Activated CD4-positive, alpha-beta T cell treated with anti-CD3 and anti-CD28 coated beads, Interleukin-2, amount 10 ng/mL, durations not matched to agents 7 days and 5 days (primary cell): ENCODE measurements around the gene SPACA5B. TPM values are rescaled to one million over a fixed set of nuclear protein-coding genes. Genes with fewer than 3 reads are reported as not detected.
"Not testable (repeated sequence)": the region's sequence is repeated elsewhere in the genome, so short reads cannot be mapped to it uniquely, and the experiment has no call there.

Source experiments
- CTCF ChIA-PET: fragments of 350-600 bp; sonication (Branson Sonifier 250); formaldehyde crosslinking; loops from one replicate; lab custom pipeline; 2021; ENCODE audit warnings: antibody characterized with exemption; lab: Charles Lee
- POLR2A ChIA-PET: fragments of 350-600 bp; sonication (Branson Sonifier 250); formaldehyde crosslinking; loops from one replicate; lab custom pipeline; 2021; ENCODE audit warnings: antibody characterized with exemption; lab: Charles Lee
- DNase-seq: peaks from one replicate; pipeline ENCODE4 v3.0.0-alpha.2; 2020
- H3K27ac Mint-ChIP-seq: one replicate; pipeline ENCODE4 v1.8.0; 2021; ENCODE audit warnings: mild to moderate bottlenecking, moderate library complexity, mixed read lengths
- H3K27me3 Mint-ChIP-seq: one replicate; pipeline ENCODE4 v1.8.0; 2021; ENCODE audit warnings: mixed read lengths
- H3K36me3 Mint-ChIP-seq: one replicate; pipeline ENCODE4 v1.8.0; 2021; ENCODE audit warnings: low read depth, mixed read lengths
- H3K4me1 Mint-ChIP-seq: one replicate; pipeline ENCODE4 v1.8.0; 2021; ENCODE audit warnings: mixed read lengths
- H3K4me3 Mint-ChIP-seq: one replicate; pipeline ENCODE4 v1.8.0; 2021; ENCODE audit warnings: mild to moderate bottlenecking, moderate library complexity, mixed read lengths
- H3K9me3 Mint-ChIP-seq: one replicate; pipeline ENCODE4 v1.8.0; 2021; ENCODE audit warnings: mixed read lengths
- total RNA-seq, 2 experiments: library from RNA; stranded (reverse); gene quantifications; one replicate each; pipeline ENCODE4 v1.2.3, GENCODE V29; 2021

SPACA5B gene
- not detected for total RNA-seq

- H3K27ac Mint-ChIP-seq, H3K4me1 Mint-ChIP-seq, DNase-seq, CTCF ChIA-PET, H3K27me3 Mint-ChIP-seq, POLR2A ChIA-PET, H3K36me3 Mint-ChIP-seq, H3K4me3 Mint-ChIP-seq, H3K9me3 Mint-ChIP-seq: not testable (repeated sequence)
These were observed at the start of gene SPACA5B for GRCh38 chrX:48130326-48130725. Gene SPACA5B, plus strand, starts transcription at chrX:48130626. Its CDS starts 62 bp downstream, at chrX:48130688.

- H3K4me3 Mint-ChIP-seq: no peak overlapping the region
- H3K9me3 Mint-ChIP-seq: no peaks in the 10 kb centered on the region
- POLR2A ChIA-PET: no interaction called here
- H3K36me3 Mint-ChIP-seq: no peaks in the 10 kb centered on the region
- peak; percentile 51 for DNase-seq
- no peaks in the 10 kb centered on the region for H3K27me3 Mint-ChIP-seq
- H3K4me1 Mint-ChIP-seq: peaks cover 2% of the 10 kb centered on the region
- H3K27ac Mint-ChIP-seq: no peak overlapping the region
- CTCF ChIA-PET: interaction anchor here (0.8 to 2.0 kb wide), 3 partner anchors 12 to 411 kb away, joined by 3 to 5 read pairs (median 4); no protein-coding TSS in a partner anchor
These were observed 47.2 kb upstream of the SPACA5B start for GRCh38 chrX:48083212-48083611.

DNA sequence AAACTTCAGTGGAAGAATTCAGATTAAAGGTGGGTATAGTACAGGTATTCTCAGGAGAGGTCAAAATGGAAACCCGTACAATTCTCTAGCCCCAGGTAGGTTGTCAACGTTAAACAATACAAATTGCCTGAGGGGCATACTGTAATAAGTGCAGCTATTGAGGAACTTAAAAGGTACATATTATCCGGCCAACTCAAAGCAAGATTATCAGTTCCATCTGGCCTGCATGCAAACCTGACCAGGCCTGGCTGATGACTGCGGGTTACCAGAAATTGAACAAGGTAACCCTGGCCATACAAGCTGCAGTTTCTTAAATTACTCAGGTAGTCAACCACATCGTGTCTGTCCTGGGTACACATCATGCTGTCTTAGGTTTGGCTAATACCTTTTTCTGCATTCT, 46.7 kb upstream of the SPACA5B start:
- Mint-ChIP-seq H3K4me1 (peaks cover 2% of the 10 kb centered on the region), H3K27ac (no peak overlapping the region), H3K9me3 (no peaks in the 10 kb centered on the region), H3K36me3 (no peaks in the 10 kb centered on the region), H3K27me3 (peaks cover 2% of the 10 kb centered on the region), H3K4me3 (no peak overlapping the region)
- CTCF ChIA-PET: interaction anchor here (0.8 to 2.0 kb wide), 4 partner anchors 10 to 411 kb away, joined by 3 to 5 read pairs (median 4); no protein-coding TSS in a partner anchor
- DNase-seq: no peak
- POLR2A ChIA-PET: no interaction called here

GRCh38 chrX:48086082-48086481, 44.3 kb upstream of the SPACA5B start:
- ChIA-PET CTCF (no interaction called here), POLR2A (no interaction called here)
- no peak for DNase-seq
- no peak overlapping the region for H3K4me3 Mint-ChIP-seq
- H3K9me3 Mint-ChIP-seq: no peaks in the 10 kb centered on the region
- peaks cover 2% of the 10 kb centered on the region for H3K4me1 Mint-ChIP-seq
- H3K36me3 Mint-ChIP-seq: no peaks in the 10 kb centered on the region
- no peak overlapping the region for H3K27ac Mint-ChIP-seq
- peaks cover 2% of the 10 kb centered on the region for H3K27me3 Mint-ChIP-seq

DNA sequence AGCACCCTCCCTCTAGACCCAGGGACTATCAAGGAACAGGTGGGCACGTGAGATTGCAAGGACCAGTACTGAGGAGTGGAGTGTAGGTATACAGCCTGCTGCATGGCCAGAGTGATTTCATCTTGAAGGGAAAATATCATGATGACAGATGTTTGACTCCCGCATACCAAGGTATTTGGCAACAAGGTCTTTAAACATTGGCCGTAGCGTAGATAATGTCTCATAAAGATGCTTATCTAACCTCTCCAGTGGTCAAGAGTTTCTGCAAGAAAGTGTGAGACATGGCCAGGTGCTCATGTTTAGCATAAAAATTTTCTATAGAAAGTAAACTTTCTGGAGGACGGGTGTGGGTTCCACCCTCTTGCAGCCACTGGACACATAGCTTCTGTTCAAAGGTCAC, 40.3 kb upstream of the SPACA5B start:
- H3K9me3 Mint-ChIP-seq: no peaks in the 10 kb centered on the region
- no peaks in the 10 kb centered on the region for H3K36me3 Mint-ChIP-seq
- POLR2A ChIA-PET: no interaction called here
- no peak overlapping the region for H3K4me3 Mint-ChIP-seq
- CTCF ChIA-PET: no interaction called here
- no peaks in the 10 kb centered on the region for H3K4me1 Mint-ChIP-seq
- no peak for DNase-seq
- no peak overlapping the region for H3K27ac Mint-ChIP-seq
- peaks cover 2% of the 10 kb centered on the region for H3K27me3 Mint-ChIP-seq

DNA sequence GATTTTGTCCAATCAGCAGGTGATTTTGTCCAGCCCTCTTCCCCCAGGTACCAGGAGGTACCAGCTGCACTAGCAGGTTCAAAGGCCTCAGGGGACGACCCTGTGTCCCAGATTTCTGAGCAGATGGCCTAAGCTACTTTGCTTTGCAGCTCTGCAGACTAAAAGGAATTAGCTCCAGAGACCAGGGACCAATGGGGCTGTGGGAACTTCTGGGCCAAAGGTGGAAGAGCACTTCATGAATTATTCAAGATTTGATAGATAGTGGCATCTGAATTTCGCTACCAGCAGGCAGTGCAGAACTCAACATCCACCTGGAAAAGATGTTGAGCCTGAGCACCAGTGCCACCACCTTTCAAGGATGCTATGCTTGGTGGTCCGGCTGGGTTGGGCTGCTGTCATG, 37.9 kb upstream of the SPACA5B start:
- H3K4me1 Mint-ChIP-seq, POLR2A ChIA-PET, H3K27ac Mint-ChIP-seq, DNase-seq, H3K27me3 Mint-ChIP-seq, H3K4me3 Mint-ChIP-seq, H3K36me3 Mint-ChIP-seq, H3K9me3 Mint-ChIP-seq, CTCF ChIA-PET: not testable (repeated sequence)

DNA sequence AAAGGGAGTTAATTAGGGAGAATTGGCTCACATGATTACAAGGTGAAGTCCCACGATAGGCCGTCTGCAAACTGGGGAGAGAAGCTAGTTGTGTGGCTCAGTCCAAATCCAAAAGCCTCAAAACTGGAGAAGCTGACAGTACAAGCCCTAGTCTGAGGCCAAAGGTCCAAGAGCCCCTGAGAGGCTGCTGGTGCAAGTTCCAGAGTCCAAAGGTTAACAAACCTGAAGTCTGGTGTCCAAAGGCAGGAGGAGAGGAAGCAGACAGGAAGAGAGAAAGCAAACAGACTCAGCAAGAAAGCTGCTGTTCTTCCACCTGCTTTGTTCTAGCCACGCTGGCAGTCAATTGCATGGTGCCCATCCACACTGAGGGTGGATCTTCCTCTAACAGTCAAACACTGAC, 29.0 kb upstream of the SPACA5B start:
- no peaks in the 10 kb centered on the region for H3K27me3 Mint-ChIP-seq
- ChIA-PET POLR2A (no interaction called here), CTCF (no interaction called here)
- no peak overlapping the region for H3K4me3 Mint-ChIP-seq
- no peaks in the 10 kb centered on the region for H3K36me3 Mint-ChIP-seq
- no peaks in the 10 kb centered on the region for H3K9me3 Mint-ChIP-seq
- no peak for DNase-seq
- H3K4me1 Mint-ChIP-seq: no peaks in the 10 kb centered on the region
- H3K27ac Mint-ChIP-seq: no peak overlapping the region

GRCh38 chrX:48102874-48103374, 27.5 kb upstream of the SPACA5B start:
- Mint-ChIP-seq H3K9me3 (no peaks in the 10 kb centered on the region), H3K4me3 (no peak overlapping the region), H3K27me3 (no peaks in the 10 kb centered on the region), H3K27ac (no peak overlapping the region), H3K4me1 (no peaks in the 10 kb centered on the region), H3K36me3 (no peaks in the 10 kb centered on the region)
- ChIA-PET CTCF (no interaction called here), POLR2A (no interaction called here)
- no peak for DNase-seq

- H3K4me3 Mint-ChIP-seq: no peak overlapping the region
- no peak for DNase-seq
- no peaks in the 10 kb centered on the region for H3K27me3 Mint-ChIP-seq
- H3K9me3 Mint-ChIP-seq: no peaks in the 10 kb centered on the region
- no peak overlapping the region for H3K27ac Mint-ChIP-seq
- ChIA-PET CTCF (no interaction called here), POLR2A (no interaction called here)
- H3K36me3 Mint-ChIP-seq: no peaks in the 10 kb centered on the region
- H3K4me1 Mint-ChIP-seq: no peaks in the 10 kb centered on the region
These were observed 22.7 kb upstream of the SPACA5B start for GRCh38 chrX:48107717-48108116.

DNA sequence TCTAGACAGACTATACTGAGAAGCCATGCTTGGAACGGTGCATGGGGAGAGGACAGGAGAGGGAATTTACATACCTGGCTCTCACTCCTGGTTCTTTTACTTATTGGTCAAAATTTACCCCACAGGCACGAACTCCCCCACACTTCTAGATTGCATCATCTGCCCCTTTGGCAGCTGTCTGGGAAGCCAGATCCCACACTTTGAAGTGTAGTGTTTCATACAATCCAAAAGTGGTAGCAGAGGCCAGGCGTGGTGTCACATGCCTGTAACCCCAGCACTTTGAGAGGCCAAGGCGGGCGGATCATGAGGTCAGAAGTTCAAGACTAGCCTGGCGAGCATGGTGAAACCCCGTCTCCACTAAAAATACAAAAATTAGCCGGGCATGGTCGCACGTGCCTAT, 5.1 kb upstream of the SPACA5B start:
- H3K36me3 Mint-ChIP-seq, DNase-seq, H3K4me1 Mint-ChIP-seq, H3K27me3 Mint-ChIP-seq, H3K9me3 Mint-ChIP-seq, CTCF ChIA-PET, H3K4me3 Mint-ChIP-seq, POLR2A ChIA-PET, H3K27ac Mint-ChIP-seq: not testable (repeated sequence)

- CTCF ChIA-PET, POLR2A ChIA-PET: not testable (repeated sequence)
These were observed 1.9 kb downstream of the SPACA5B start for GRCh38 chrX:48132308-48132844.

GRCh38 chrX:48139076-48139475, 8.7 kb downstream of the SPACA5B start:
- H3K27me3 Mint-ChIP-seq, H3K36me3 Mint-ChIP-seq, H3K9me3 Mint-ChIP-seq, DNase-seq, CTCF ChIA-PET, POLR2A ChIA-PET, H3K4me3 Mint-ChIP-seq, H3K27ac Mint-ChIP-seq: not testable (repeated sequence)
- peaks cover 16% of the 10 kb centered on the region for H3K4me1 Mint-ChIP-seq

More at GRCh38 chrX:48132308-48132844, 1.9 kb downstream of the SPACA5B start:
- H3K4me3 Mint-ChIP-seq, H3K27ac Mint-ChIP-seq, H3K36me3 Mint-ChIP-seq, H3K9me3 Mint-ChIP-seq, DNase-seq, H3K4me1 Mint-ChIP-seq, H3K27me3 Mint-ChIP-seq: not testable (repeated sequence)

GRCh38 chrX:48141810-48142508, 11.5 kb downstream of the SPACA5B start:
- H3K4me3 Mint-ChIP-seq, H3K27me3 Mint-ChIP-seq, POLR2A ChIA-PET, H3K27ac Mint-ChIP-seq, H3K9me3 Mint-ChIP-seq, DNase-seq, H3K36me3 Mint-ChIP-seq, CTCF ChIA-PET: not testable (repeated sequence)
- H3K4me1 Mint-ChIP-seq: peaks cover 18% of the 10 kb centered on the region
